DMS114 treated with DMSO at 0.1 percent for 48 hours (cell line): ENCODE measurements around the gene ST3GAL5.
A peak's percentile ranks its signal among the peaks of the same experiment; 100 is the strongest.
"Not testable (repeated sequence)": the region's sequence is repeated elsewhere in the genome, so short reads cannot be mapped to it uniquely, and the experiment has no call there.

ENCODE experiments used
- DNase-seq: peaks from one replicate; lab custom pipeline; 2025; ENCODE audit not compliant: unreplicated experiment; lab: John Stamatoyannopoulos, UW

Gene ST3GAL5

DNA sequence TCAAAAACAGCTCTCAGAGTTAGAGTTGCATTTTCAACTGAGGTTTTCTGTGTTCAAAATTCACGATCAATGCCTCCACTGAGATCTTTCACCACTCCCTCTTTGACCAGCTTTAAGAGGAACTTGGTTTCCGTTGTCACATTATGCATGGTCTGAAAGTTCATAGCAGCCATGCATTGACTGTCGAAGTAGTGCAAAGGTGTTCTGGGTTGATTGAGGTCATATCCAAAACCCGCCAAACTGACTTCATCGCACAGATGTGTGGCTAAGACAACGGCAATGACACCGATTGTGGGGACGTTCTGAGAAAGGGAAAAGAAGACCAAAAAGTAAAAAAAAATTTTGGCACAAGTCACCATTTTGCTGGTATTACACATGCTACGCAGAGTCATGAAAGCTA, 48.7 kb downstream of the ST3GAL5 start:
- DNase-seq: no peak

DNA sequence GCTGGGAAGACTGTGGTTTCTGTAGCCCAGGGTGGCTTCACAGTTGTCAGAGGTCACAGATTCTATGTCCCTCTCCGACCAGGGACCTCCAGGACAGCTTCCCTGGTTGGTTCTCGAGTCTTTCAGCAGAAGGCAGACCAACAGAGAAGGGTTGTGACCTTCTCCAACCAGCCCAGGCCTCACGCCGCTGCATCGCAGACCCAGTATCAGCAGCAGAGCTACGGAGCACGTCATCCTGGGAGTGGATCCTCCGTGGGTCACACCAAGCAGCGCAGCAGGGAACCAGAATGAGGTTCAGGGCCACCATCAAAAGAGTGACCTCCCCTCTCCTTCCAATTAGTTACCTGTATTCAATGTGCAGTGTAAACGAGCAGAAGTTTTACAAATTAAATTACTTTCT, 49.3 kb downstream of the ST3GAL5 start:
- DNase-seq: no peak

DNA sequence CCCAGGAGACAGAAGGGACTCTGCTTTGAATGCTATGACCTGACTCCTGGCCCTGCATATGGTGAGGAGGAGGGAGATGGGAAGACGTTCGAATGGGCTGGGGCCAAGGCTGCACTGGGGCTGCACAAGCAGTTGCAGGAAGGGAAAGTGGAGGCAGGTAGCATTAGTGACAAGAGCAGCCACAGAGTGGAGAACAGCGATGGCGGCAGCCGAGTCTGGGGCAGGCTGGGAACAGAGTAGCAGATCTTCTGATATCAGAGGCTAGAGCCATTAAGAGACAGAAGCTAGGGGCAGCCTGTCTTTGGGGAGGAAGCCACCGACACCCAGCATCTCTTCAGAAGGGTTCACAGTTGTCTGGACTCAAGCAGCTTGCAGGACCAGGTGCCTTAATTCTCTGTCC, 50.1 kb downstream of the ST3GAL5 start:
- DNase-seq: no peak

DNA sequence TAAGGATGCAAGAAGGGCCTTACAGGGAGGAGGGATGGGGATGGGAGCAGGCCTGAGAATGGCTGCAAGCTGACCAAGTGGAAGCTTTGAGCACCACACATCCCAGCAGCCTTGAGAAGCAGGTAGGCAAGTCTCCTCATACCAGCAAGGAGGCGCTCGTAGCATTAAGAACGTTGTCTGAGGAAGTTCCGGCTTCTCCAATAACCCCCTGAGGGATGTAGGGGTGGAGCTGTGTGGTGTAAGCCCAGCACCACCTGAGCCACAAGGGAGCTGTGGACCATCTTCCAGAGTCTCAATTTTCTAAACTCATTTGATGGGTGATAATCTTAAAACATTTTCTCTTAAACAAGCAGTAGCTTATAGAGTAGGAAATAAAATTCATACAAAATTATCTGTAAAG, 50.6 kb downstream of the ST3GAL5 start:
- no peak for DNase-seq

DNA sequence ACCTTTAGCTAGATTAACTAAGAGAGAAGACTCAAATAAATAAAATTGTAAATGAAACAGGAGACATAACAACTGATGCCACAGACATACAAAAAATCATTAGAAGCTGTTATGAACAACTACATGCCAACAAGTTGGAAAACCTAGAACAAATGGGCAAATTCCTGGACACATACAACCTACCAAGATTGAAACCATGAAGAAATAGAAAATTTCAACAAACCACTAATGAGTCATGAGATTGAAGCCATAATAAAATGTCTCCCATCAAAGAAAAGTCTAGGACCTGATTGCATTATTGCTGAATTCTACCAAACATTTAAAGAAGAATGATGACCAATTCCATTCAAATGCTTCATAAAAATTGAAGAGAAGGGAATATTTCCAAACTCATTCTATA, 54.3 kb downstream of the ST3GAL5 start:
- no peak for DNase-seq

DNA sequence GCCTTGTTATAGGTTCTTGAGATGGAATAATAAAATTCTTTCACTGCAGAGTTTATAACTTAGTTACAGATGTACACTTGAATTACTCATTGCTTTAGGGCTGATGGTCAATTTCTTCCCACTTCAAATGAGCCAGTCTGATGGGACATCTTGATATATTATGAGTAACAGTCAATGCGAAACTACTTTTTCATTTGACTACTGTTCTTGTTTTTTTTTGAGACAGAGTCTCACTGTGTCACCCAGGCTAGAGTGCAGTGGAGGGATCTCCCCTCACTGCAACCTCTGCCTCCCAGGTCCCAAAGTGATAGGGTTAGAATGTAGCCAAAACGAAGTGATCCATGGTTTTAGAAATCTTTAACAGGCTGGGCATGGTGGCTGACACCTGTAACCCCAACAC, 57.1 kb downstream of the ST3GAL5 start:
- DNase-seq: no peak

DNA sequence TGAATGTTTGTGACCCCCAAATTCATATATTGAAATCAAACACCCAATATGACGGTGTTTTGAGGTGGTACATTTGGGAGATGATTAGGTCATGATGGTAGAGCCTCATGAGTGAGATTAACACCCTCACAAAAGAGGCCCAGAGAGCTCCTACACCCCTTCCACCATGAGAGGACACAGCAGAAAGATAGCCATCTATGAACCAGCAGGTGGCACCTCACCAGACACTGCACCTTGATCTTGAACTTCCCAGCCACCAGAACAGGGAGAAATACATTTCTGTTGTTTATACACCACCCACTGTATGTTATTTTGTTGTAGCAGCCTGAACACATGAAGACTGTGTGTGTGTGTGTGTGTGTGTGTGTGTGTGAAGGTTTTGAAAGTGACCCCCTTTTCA, 58.1 kb downstream of the ST3GAL5 start:
- no peak for DNase-seq

DNA sequence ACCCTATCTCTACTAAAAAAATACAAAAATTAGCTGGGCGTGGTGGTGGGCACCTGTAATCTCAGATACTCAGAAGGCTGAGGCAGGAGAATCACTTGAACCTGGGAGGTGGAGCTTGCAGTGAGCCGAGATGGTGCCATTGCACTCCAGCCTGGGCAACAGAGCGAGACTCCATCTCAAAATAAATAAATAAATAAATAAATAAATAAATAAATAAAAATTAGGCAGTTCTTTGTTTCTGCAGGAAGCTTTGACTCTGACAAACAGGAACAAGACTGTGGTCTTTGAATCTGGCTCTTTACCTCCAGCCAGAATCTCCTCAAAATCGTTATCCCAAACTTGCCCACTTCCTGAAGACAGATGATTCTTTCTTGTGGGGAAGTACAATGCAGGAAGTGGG, 59.4 kb downstream of the ST3GAL5 start:
- not testable (repeated sequence) for DNase-seq

DNA sequence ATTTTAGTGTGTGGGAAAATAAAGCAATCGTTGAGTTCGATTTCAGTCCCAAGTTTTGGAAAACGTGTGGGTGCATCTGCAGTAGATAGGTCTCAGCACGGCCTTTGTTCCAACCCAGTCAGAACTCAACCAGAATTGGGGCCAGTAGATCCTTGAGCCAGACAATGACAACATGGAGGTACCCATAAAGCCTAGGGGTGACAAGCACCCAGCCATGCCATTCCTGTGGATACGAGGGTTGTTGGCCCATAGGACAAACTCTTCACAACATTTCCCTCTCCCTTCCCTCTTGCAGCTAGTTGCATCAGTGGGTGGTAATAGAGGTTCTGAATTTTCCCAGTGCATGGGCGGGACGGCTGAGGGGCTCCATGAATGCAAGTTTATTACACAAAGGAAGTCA, 60.1 kb downstream of the ST3GAL5 start:
- DNase-seq: no peak

DNA sequence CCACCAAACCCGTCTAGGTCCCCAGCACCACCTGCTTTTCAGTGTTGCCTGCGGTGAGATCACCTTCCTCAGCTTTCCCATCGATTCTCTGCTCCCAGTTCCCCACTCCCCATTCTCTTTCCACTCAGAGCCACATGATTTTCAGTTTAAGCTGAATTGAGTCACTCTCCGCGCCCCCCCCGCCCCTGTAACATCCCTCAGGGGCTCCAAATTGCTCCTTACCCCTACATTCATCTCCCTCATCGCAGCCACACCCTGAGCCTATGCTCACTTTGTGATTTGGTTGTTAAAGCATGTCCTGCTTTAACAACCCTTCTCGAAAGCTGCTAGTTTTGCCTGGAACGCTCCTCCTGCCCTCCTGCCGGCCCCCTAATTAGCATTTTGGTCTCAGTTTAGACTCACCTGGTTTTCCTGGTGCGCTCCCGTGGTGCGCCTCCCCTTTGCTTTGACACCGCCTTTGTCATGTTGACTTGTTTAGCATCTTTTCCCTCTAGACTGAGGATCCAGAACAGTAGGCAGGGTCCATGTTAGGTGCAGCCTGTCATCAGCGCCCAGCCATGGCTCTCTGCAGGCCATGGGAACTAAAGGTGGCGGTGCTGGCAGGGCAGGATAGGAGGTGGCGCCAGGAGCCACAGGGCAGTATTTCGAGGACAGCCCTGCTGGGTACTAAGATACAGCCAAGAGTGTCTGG, 60.8 kb downstream of the ST3GAL5 start:
- no peak for DNase-seq

DNA sequence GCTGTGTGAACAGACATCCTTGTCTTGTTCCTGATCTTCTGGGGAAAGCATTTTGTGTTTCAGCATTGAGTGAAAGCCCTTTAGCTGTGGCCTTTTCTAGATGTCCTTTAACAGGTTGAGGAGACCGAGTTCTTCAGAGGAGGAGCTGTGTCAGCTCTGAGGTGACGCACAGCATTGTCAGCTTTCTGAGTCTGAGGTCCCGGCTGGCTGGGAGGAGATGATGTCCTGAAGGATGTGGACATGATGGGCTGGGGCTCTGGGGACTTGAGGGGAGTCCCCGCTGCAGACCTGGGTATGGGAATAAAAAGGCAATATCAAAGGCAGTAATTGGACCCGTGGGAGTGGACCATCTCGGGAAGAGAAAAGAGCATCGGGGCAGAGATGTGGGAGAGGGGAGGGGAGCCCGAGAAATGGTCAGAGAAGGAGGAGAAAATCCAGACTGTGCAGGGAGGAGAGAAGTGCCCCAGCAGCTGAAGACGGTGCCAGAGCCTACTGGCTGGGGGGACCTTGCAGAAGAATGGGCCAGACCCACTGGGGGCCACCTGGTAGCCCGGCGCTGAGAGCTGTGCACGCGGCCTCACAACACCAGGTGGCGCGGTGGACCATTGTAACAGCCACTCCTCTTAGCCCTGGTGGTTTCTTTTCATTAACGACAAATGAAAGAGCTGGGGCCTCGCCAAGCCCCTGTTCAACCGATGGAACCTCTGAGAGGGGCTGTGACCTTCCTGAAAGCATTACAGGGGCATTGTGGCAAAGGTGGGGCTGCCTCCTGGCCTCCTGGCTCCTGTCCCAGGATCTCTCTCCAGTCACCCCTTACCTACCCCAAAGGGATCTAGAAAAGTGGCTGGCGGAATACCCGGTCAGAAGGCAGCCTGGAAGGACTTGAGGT, 61.6 kb downstream of the ST3GAL5 start:
- peak; percentile 68 for DNase-seq

DNA sequence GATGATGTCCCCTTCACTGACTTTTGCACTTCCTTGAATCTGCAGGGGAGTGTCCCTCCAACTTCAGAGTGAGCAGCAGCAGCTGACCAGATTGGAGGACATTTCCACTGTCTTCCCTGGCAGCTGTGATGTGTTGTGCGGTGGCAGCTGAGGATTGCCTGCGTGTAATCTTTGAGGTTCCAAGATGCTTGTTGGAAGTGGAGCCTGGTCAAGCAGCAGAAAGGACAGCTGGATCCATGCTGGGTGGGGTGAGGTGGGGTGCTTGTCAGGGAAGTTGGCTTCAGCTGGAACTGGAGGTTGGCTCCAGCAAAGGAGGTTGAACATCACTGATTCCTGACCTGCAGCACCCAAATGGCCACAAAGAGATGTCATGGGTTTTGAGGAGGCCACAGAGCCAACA, 64.8 kb downstream of the ST3GAL5 start:
- DNase-seq: no peak

DNA sequence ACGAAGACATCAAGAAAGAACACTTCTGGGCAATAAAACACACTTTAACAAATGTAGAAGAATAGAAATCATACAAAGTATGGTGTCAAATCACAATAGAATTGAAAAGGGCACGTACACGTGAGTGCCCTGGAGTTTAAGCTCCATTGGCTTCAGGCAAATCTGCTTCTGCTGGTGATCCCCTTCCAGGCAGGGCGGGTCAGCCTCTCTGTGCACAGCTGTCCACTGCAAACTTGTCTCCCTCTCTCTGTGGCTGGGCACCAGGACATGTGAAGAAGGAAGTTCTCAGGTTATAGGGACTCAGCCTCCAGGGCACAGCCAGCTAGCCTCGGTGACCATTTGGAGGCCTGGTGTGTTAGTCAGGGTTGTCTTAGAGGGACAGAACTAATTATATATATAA, 66.0 kb downstream of the ST3GAL5 start:
- no peak for DNase-seq

DNA sequence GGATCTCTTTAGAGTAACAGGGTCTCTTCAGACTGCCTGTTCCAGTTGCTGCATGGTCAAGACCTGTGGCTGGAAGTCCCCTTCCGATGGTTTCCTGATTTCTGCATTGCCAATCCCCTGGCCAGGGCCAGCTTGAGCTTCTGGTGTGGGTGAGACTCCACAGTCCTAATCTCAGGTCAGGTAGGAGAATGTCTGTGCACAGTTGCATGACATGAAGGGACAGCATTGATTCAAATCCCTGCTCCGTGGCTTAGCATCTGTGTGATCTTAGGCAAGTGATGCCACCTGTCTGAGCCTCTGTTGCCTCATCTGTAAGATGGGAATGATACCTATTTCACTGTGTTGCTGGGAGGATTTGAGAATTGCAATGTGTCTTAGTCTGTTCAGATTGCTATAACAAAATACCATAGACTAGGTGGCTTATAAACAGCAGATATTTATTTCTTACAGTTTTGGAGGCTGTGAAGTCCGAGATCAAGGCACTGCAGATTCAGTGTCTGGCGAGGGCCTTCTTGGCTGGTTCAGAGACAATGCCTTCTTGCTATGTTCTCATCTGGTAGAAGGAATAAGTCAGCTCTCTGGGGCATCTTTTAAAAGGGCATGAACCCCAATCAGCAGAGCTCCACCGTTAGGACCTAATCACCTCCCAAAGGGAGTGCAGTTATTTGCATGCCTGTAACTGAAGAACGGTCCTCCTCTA, 68.8 kb downstream of the ST3GAL5 start:
- DNase-seq: no peak

DNA sequence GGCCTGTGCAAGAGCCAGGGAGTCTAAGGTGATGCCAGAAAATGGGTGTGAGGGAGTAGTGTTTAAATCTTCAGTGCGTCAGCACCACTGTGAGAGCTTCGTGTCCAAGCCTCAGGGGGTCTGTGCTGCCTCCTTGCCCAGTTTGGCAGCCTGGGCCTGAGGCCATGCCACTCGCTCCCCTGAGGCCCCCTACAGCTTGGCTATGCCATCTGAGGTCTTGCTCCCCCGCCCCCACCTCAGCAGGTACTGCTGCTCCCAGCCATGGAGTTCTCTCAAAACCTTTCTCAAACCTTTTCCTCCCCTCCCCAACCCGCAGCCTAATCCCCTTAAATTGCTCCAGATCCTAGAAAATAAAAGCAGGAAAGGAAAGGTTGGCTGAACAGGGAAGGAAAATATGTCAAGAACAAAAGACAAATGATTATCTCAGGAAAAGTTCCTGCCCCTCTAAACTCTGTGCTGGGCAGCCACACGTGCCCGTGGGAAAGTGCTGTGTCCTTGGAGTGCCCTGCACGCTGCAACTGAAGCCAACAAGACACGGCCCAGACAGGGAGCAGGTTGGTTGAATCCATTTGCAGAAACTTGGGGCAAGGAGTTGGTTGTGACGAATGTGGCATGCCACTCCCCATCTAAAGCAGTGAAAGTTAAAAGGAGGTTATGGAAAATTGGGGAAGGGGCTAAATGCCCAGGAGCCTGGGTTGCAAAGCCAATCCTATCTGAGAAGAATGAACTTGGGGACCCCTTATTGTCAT, 73.8 kb downstream of the ST3GAL5 start:
- DNase-seq: no peak

DNA sequence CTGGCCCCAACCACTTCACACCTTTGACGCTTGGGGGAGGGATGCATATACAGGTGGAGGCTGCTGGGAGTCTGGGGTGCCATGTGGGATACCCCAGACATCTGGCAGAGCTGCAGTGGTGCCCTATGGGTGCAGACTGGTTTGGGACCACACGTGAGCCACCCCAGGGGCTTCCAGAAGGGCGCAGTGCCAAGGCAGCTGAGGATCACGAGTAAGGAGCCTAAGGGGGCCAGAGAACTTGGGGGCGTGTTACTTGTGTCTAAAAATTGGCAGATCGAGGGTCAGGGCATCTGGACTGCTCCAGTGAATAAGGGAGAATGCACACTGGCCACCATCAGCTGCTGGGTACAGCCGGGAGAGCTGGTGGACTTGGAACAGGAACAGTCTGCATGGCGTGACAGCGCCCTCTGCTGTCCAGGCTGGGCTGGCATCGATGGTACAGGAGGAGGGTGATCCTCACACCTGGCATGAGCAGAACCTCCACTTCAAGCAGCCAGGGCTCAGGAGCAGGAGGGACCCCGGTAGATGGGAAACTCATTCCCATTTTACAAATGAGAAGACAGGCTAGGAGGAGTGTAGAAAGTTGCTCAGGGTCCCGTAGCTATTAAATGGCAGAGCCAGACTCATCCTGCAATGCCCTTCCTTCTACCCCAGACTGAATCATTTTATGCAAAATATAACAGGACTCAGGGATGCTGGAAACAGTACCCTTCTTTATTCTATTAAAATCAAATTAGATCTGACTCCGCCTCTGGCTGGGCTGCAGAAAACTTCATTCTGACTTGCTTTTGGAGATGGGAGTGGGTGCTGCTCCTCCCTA, 74.6 kb downstream of the ST3GAL5 start:
- DNase-seq: peak; percentile 74

DNA sequence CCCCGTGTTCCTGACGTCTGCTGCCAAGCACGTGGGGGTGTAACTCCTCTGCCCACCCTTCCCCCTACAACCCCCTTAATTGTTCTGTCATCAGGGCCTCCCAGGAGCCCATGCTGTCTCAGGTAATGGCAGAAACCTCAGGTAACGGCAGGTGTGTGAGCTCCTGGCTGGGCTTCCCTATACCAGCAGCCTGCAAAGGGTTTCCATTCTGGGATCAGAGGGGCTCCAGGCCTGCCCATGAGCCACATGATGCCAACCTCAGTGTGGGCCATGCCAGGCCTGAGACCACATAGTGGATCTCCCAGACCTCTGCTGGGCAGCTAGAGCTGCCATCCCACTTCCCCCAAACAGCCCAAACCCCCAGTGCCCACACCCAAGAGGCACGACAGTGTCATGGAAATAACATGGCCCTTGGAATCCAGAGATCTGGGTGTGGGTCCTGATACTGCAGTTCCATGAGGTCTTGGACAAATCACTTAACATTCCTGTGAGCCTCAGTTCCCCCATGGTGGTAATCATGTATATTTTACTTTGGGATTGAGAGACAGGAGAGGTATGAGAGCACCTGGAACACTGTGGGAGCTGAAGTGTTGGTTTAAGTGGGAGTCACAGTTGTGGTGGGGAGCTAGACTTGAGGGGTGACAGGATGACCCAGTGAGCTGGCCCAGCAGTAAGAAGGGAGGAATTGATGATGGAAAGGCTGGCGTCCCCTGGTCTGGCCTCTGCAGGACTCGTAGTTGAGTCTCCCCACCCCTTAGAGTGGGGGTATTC, 75.4 kb downstream of the ST3GAL5 start:
- DNase-seq: no peak

DNA sequence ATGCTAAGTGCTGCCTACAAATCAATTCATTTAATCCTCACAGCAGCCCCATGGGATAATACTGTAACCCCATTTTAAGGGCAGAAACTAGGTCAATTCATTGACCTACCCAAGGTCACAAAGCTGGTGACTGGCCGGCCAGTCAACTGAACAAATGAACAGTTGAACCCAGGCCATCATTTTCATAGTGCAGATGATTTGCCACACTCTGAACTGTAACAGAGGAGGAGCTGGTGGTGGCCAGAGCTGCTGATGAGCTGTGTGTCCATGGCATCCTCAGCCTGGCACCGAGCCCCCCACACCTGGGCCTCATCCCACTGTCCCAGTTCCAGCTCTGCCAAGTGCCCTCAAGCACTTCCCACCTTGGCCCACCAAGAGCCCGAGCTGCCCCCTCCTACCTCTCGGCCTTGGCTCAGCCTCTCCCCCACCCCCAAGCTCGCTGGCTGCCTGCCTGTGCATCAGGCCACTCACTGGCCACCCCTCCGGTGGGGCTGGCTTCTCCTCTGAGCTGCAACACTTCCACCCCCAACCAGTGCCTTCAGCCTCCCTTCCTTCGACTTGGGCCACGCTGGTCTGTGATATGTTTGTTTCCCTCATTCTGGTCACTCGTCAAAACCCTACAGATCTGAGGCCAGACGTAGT, 76.6 kb downstream of the ST3GAL5 start:
- DNase-seq: no peak
